Measurements from ENCODE around the gene PPP1R27.

DNA sequence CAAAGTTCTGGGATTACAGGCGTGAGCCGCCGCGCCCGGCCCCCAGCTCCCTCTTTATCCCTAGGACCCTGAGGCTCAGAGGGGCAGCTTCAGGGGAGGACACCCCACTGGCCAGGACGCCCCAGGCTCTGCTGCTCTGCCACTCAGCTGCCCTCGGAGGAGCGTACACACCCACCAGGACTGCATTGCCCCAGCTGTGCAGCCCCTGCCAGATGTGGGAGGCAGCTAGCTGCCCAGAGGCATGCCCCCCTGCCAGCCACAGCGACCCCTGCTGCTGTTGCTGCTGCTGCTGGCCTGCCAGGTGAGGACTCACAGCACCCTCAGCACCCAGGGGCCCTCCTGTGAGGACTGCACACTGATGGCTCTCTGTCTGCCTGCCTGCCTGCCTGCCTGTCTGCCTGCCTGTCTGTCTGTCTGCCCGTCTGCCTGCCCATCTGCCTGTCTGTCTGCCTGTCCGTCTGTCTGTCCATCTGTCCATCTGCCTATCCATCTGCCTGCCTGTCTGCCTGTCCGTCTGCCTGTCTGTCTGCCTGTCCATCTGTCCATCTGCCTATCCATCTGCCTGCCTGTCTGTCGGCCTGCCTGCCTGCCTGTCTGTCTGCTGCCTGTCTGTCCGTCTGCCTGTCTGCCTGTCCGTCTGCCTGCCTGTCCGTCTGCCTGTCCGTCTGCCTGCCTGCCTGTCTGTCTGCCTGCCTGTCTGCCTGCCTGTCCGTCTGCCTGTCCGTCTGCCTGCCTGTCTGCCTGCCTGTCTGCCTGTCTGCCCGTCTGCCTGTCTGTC, 25.9 kb downstream of the PPP1R27 start:
- TF ChIP-seq POLR2A (IDR thresholded peaks at IDR 0.05), result no peak
- TF ChIP-seq, protein P1, sequence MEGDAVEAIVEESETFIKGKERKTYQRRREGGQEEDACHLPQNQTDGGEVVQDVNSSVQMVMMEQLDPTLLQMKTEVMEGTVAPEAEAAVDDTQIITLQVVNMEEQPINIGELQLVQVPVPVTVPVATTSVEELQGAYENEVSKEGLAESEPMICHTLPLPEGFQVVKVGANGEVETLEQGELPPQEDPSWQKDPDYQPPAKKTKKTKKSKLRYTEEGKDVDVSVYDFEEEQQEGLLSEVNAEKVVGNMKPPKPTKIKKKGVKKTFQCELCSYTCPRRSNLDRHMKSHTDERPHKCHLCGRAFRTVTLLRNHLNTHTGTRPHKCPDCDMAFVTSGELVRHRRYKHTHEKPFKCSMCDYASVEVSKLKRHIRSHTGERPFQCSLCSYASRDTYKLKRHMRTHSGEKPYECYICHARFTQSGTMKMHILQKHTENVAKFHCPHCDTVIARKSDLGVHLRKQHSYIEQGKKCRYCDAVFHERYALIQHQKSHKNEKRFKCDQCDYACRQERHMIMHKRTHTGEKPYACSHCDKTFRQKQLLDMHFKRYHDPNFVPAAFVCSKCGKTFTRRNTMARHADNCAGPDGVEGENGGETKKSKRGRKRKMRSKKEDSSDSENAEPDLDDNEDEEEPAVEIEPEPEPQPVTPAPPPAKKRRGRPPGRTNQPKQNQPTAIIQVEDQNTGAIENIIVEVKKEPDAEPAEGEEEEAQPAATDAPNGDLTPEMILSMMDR (IDR thresholded peaks at IDR 0.05), result no peak

Data from heart left ventricle (tissue), 13 donors.